HG02981 (cell line): ENCODE results near the gene RYR3.

ENCODE experiments used
- ATAC-seq: cut with Tn5 transposase; IDR thresholded peaks from one replicate; pipeline ENCODE4 v1.9.1; 2021; ENCODE audit warnings: mild to moderate bottlenecking, moderate library complexity; ENCODE audit not compliant: unreplicated experiment

Gene RYR3

GRCh38 chr15:33636958-33637357 lies 326.2 kb downstream of the RYR3 start:
- ATAC-seq, result no peak

GRCh38 chr15:33638453-33638852 lies 327.7 kb downstream of the RYR3 start:
- ATAC-seq, result no peak

GRCh38 chr15:33639051-33639450 lies 328.3 kb downstream of the RYR3 start:
- ATAC-seq, result no peak

GRCh38 chr15:33639456-33639855 lies 328.7 kb downstream of the RYR3 start:
- no peak for ATAC-seq

GRCh38 chr15:33639978-33640377 lies 329.2 kb downstream of the RYR3 start:
- ATAC-seq, result no peak

DNA sequence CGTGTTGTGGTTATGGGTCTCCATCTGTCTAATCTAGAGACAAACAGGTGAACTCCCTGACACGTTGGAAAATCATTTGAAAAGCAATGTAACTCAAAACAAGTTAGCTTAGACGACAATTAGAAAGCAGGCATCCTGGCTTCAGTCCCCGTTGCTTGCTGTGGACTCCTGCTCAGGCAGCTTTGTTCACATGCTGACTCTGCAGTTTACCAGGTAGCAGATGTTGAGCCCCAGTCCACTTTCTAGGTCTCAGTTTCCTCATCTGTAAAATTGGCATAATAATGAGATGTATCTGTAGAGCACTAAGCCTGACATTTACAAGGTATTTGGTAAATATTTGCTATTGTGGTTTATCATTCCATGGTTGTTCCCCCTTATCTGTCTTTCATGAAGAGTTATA lies 330.3 kb downstream of the RYR3 start:
- ATAC-seq, result no peak

GRCh38 chr15:33644304-33644703 lies 333.5 kb downstream of the RYR3 start:
- no peak for ATAC-seq

DNA sequence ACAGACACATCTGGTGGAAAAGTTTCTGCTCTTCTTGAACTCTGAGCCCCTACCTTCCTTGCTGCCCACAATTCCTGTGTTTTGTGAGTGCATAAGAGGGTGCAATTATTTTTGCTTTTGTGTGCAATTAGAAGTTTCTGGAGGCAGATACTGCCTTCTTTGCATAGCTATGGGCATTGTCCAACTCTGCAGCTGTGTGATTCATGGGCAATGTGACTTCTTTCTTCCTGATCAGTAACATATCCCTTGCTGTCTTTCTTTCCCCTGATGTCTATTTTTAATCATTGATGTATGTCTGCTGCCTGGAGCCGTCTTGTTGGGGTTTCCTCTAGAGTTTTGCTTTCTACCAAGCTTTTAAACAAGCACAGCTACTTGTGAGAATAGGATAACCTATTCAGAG lies 336.0 kb downstream of the RYR3 start:
- ATAC-seq, result no peak

- no peak for ATAC-seq
Observed at GRCh38 chr15:33649217-33649933, 338.6 kb downstream of the RYR3 start.

DNA sequence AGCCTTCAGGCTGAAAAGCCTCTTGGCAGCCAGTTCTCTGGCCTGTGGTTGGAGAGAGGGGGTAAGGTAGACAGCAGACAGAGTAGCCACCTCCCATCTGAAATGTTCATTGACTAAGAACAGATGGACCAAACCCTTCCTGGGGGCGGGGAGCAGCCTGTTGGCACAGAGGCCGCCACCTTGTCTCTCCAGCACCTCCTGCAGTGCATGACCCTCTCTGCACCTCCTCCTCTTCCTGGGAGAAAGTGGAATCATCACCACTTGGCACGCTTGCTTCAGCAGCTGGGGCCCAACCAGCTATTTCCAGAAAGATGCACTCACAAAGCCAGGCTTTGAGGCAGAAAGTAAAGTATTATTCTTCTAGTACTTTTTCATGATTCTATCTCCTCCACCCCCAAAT lies 344.1 kb downstream of the RYR3 start:
- no peak for ATAC-seq

DNA sequence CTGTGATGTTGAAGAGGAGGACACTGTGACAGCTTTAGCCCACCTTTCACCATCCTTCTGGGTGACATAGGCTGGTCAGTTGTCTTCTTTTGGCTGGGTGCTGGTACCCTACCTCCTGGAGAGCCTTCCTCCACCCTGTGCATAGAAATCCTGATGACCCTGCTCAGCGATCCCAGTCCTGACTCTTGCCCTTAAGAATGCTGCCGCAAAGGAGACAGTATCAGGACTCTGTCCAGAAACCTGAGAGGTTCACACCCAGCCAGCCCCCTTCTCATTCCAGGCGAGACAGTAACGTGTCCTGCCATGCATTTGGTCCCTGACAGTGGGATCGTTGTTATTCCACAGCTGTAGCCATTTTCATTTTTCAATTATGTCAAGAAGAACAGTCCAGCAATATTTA lies 344.7 kb downstream of the RYR3 start:
- no peak for ATAC-seq

DNA sequence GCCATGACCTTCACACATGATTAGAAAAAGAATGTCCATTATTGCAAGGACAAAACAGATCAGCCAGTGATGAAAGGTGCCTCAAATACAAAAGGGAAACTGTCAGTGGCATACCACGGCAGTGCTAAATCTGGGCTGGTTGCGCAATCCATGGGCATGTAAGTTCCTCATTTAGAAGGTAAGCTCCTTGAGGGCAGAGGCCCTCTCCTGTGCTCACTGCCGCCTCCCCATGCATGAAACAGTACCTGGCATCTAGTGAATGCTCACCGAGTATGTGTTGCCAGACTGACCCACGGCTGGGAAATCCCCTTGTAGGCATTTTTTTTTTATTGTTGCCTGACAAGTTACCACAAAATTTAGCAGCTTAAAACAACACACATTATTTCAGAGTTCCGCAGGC lies 345.4 kb downstream of the RYR3 start:
- ATAC-seq, result no peak

- ATAC-seq, result no peak
Observed at GRCh38 chr15:33660151-33660550, 349.4 kb downstream of the RYR3 start.

DNA sequence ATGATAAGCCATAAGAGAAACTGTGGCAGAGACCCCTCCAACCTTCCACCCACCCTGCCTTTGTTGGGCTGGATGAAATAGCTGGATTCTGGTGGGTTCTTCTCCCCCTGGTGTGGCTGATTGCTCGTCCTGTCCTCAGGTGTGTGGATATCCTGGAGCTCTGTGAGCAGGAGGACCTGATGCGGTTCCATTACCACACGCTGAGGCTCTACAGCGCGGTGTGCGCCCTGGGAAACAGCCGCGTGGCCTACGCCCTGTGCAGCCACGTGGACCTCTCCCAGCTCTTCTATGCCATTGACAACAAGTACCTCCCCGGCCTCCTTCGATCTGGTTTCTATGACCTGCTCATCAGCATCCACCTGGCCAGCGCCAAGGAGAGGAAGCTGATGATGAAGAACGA lies 351.2 kb downstream of the RYR3 start:
- ATAC-seq, result no peak

GRCh38 chr15:33664947-33665346 lies 354.2 kb downstream of the RYR3 start:
- ATAC-seq, result no peak

DNA sequence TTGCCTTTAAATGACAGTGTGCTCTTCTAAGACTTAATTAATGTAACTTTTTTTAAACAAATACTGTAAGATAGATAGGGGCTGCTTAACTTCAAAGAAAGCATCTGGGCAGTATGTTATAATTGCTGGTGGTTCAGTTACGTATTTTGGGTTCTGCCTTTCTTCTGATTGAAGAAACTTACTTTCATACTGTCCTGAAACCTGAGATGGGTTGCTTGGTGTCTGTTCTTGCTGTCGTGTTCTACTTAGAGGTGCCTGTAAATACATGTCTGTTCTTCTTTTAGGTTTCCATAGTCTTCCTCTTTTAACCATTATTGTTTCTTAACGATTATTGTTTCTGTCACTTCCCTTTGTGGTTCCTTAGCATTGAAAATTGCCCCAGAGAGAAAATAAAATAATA lies 359.8 kb downstream of the RYR3 start:
- no peak for ATAC-seq

DNA sequence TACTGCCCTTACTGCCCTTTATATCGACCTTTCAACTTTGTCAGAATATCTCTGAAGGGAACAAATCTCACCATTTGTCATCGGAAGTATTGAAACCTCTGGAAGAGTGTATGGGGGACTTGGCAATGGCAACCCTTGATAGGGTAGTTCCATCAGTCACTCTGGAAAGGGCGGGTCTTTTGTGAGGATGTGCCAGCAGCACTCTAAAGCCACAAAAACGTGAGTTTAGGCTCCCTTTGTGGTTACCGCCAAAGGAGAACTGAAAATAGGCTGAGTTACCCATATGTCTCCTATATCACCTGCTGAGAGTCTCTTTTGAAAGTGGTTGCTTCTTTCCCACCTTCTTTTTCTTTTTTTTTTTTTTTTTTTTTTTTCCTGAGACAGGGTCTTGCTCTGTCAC lies 360.7 kb downstream of the RYR3 start:
- peak; percentile 73 for ATAC-seq

GRCh38 chr15:33675246-33675645 lies 364.5 kb downstream of the RYR3 start:
- ATAC-seq, result peak; percentile 55

- no peak for ATAC-seq
Observed at GRCh38 chr15:33677238-33677830, 366.6 kb downstream of the RYR3 start.

DNA sequence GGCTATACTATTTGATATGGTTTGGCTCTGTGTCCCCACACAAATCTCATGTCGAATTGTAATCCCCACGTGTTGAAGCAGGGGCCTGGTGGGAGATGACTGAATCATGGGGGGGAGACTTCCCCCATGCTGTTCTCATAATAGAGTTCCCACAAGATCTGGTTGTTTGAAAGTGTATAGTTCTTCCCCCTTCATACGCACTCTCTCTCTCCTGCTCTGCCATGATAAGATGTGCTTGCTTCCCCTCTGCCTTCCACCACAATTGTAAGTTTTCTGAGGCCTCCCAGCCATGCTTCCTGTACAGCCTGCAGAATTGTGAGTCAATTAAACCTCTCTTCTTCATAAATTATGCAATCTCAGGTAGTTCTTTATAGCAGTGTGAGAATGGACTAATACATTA lies 367.4 kb downstream of the RYR3 start:
- ATAC-seq, result no peak

- no peak for ATAC-seq
Observed at GRCh38 chr15:33678602-33679001, 367.8 kb downstream of the RYR3 start.

DNA sequence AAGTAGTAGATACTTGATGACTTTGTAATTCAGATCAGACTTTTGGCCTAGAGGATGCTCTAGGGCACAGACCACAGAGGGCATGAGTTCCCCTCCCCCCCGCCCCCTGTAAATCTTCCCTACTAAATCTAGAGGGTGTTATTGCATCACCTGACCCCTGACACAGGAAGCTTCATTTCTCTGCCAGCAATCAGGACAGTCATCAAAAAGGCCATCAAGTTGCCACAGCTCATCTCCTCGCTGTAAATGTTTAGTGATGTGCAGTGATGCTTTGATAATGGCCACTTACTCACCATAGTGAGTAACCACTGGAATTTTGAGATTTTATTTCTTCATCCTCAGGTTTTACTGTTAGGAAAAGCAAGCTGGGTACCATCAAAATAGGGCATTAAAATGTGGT lies 368.3 kb downstream of the RYR3 start:
- ATAC-seq, result no peak

GRCh38 chr15:33680336-33680735 lies 369.6 kb downstream of the RYR3 start:
- no peak for ATAC-seq
